ENCODE data around the gene CAPN11. TPM values are rescaled to one million over a fixed set of nuclear protein-coding genes. Genes with fewer than 3 reads are reported as not detected.
"Not testable (repeated sequence)": the region's sequence is repeated elsewhere in the genome, so short reads cannot be mapped to it uniquely, and the experiment has no call there.

Gene CAPN11
- total RNA-seq, 2 experiments from 2014 or later = 0.12 TPM; not detected in 1

DNA sequence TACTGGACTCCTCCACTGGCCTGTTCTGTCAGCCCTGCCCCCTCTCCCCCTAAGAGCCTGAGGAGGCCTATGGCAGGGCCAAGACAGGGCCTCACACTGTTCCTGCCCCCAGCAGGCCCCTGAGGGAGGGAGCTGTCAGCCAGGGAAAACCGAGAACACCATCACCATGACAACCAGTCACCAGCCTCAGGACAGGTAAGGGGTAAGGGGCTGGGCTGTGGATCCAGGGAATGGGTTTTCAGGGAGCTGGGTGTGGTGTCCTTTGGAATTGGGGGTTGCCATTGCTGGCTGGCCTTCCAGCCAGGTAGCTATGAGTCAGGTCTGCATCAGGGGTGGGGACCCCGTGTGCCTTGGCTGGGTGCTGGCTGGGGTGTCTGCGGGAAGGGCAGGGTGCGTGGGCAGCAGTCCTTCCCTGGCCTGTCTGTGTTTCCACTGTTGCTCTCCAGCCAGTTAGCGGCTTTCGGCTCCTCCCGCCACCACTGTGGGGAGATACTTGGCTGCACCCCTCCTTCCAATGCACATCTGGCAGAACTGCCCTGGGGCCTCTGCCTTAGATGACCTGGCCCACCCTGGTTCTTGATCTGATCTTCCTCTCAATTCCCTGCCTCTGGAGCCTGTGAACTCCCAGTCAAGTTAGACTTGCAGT lies 68.7 kb downstream of the CAPN11 start:
- no peaks in the 10 kb centered on the region for H3K9me3 Mint-ChIP-seq
- POLR2A ChIA-PET = interaction anchor here (0.9 to 1.2 kb wide), 2 partner anchors 10 to 15 kb away, joined by 3 to 4 read pairs; no protein-coding TSS in a partner anchor

DNA sequence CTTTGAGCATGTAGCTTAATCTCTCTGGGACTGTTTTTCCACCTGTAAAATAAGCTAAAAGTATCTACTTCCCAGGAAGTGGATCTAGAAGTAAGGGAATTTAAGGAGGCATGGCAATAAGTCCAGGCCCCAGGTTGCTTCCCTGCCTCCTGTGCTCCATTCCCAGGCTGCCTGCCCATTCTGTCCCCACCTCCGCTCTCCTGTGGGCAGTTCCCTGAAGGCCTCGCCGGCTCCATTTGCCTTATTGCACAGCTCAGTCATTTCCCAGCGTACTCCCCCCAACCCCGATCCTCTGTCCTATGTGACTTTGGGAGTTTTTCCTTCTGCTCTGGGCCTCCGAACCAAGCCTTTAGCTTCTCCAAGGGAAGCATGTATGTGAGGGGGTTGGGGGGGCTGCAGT lies 69.4 kb downstream of the CAPN11 start:
- no peak overlapping the region for H3K27ac Mint-ChIP-seq
- H3K4me1 Mint-ChIP-seq (ENCODE audit: low read depth) = peaks cover 13% of the 10 kb centered on the region
- H3K9me3 Mint-ChIP-seq = no peaks in the 10 kb centered on the region
- POLR2A ChIA-PET = interaction anchor here (1.1 kb wide), 1 partner anchor 20 kb away, joined by 3 read pairs; no protein-coding TSS in a partner anchor
- no peak overlapping the region for H3K4me3 Mint-ChIP-seq
- no peaks in the 10 kb centered on the region for H3K27me3 Mint-ChIP-seq
- H3K36me3 Mint-ChIP-seq = peaks cover 44% of the 10 kb centered on the region
- CTCF ChIA-PET = no interaction called here
- intact Hi-C loops (cut with micrococcal nuclease) = no loop called here
- no peak for DNase-seq

More for the DNA sequence above, 68.7 kb downstream of the CAPN11 start:
- CTCF ChIA-PET = no interaction called here
- Mint-ChIP-seq H3K27ac (no peak overlapping the region), H3K4me1 (ENCODE audit: low read depth) (peaks cover 20% of the 10 kb centered on the region), H3K27me3 (no peaks in the 10 kb centered on the region), H3K36me3 (peaks cover 41% of the 10 kb centered on the region), H3K4me3 (no peak overlapping the region)
- intact Hi-C loops (cut with micrococcal nuclease) = no loop called here
- DNase-seq = no peak

DNA sequence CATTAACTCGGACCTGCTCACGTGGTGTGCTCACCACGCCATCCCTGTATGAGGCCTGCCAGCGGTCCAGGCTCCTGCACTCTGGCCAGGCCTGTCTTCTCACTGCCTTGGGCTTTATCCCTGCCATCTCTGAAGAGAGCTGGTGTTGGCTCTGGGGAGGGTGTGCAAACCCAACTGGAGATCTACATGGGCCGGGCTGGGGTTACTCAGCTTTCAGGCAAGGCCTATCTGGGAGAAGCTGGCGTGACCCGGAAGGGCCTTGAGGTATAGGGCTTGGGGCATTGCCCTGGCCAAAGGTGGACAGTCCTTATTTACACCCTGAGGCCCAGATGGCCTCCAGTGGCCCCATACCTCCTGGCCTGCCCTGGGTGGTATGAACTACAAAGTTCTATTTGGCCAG lies 69.8 kb downstream of the CAPN11 start:
- CTCF ChIA-PET = no interaction called here
- POLR2A ChIA-PET = interaction anchor here (1.1 kb wide), 1 partner anchor 19 kb away, joined by 3 read pairs; no protein-coding TSS in a partner anchor
- DNase-seq = no peak
- Mint-ChIP-seq H3K4me3 (no peak overlapping the region), H3K4me1 (ENCODE audit: low read depth) (peaks cover 12% of the 10 kb centered on the region), H3K27ac (no peak overlapping the region), H3K36me3 (peaks cover 44% of the 10 kb centered on the region), H3K9me3 (no peaks in the 10 kb centered on the region), H3K27me3 (no peaks in the 10 kb centered on the region)
- intact Hi-C loops (cut with micrococcal nuclease) = no loop called here

DNA sequence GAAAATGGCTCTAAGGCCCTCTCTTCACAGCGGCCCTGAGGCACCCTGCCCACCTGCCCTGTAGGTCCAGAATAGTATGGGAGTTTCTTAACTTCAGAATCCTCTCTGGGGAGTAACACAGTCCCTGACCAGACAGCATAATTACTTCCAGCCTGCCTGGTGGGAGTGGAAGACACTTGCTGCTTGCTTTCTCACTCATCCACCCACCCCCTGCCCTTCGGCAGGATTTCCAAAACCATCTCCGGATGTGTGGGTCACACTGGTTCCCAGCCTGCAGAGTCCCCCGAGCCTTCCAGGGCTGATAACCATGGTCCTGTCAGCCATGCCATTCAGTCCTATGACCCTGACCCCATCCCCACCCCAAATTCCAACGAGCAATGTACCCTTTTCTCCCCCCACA lies 70.2 kb downstream of the CAPN11 start:
- no peak overlapping the region for H3K4me3 Mint-ChIP-seq
- H3K36me3 Mint-ChIP-seq = peaks cover 48% of the 10 kb centered on the region
- no peak for DNase-seq
- intact Hi-C loops (cut with micrococcal nuclease) = no loop called here
- peaks cover 12% of the 10 kb centered on the region for H3K4me1 Mint-ChIP-seq (ENCODE audit: low read depth)
- POLR2A ChIA-PET = interaction anchor here (1.1 kb wide), 1 partner anchor 19 kb away, joined by 3 read pairs; no protein-coding TSS in a partner anchor
- CTCF ChIA-PET = no interaction called here
- H3K27ac Mint-ChIP-seq = no peak overlapping the region
- H3K9me3 Mint-ChIP-seq = no peaks in the 10 kb centered on the region
- no peaks in the 10 kb centered on the region for H3K27me3 Mint-ChIP-seq

DNA sequence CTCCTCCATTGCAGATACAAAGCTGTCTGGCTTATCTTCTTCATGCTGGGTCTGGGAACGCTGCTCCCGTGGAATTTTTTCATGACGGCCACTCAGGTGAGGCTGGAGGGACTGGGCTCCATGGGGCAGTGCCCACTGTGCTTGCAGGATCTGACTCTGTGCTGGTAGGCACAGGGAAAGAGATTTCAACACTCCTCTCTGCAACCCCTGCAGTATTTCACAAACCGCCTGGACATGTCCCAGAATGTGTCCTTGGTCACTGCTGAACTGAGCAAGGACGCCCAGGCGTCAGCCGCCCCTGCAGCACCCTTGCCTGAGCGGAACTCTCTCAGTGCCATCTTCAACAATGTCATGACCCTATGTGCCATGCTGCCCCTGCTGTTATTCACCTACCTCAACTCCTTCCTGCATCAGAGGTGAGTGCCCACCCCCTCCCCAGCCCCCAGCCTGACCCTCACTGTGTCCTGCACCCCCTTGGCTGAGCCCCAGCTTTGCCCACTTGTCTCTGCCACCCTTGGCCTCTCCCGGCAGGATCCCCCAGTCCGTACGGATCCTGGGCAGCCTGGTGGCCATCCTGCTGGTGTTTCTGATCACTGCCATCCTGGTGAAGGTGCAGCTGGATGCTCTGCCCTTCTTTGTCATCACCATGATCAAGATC lies 70.9 kb downstream of the CAPN11 start:
- POLR2A ChIA-PET = no interaction called here
- Mint-ChIP-seq H3K4me3 (no peak overlapping the region), H3K27ac (no peak overlapping the region), H3K27me3 (no peaks in the 10 kb centered on the region), H3K9me3 (no peaks in the 10 kb centered on the region), H3K4me1 (ENCODE audit: low read depth) (peaks cover 8% of the 10 kb centered on the region), H3K36me3 (peaks cover 48% of the 10 kb centered on the region)
- CTCF ChIA-PET = interaction anchor here (0.7 kb wide), 1 partner anchor 76 kb away, joined by 3 read pairs; no protein-coding TSS in a partner anchor
- no peak for DNase-seq
- intact Hi-C loops (cut with micrococcal nuclease) = no loop called here

DNA sequence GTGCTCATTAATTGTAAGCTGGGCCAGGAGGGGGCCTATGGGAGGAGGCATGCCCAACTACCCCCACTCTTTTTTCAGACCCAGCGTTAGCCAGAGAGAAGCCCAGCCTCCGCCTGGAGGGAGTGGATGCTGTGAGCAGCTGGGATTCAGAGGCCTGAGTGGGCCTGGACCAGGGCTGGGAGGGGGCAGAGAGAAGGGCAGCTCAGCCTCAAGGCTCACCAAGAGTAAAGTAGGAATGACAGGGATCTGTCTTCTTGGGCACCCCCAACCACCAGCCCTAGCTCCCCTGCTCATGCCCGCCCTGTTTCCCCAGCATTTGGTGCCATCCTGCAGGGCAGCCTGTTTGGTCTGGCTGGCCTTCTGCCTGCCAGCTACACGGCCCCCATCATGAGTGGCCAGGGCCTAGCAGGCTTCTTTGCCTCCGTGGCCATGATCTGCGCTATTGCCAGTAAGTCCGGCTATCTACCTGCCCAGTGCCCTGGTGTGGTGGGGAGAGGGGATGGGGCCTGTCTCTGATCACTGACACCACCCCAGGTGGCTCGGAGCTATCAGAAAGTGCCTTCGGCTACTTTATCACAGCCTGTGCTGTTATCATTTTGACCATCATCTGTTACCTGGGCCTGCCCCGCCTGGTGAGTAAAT lies 71.5 kb downstream of the CAPN11 start:
- H3K9me3 Mint-ChIP-seq = no peaks in the 10 kb centered on the region
- peaks cover 3% of the 10 kb centered on the region for H3K4me1 Mint-ChIP-seq (ENCODE audit: low read depth)
- POLR2A ChIA-PET = no interaction called here
- intact Hi-C loops (cut with micrococcal nuclease) = no loop called here
- H3K27me3 Mint-ChIP-seq = no peaks in the 10 kb centered on the region
- no peak overlapping the region for H3K4me3 Mint-ChIP-seq
- no peak overlapping the region for H3K27ac Mint-ChIP-seq
- no peak for DNase-seq
- CTCF ChIA-PET = interaction anchor here (0.7 kb wide), 1 partner anchor 75 kb away, joined by 3 read pairs; no protein-coding TSS in a partner anchor
- peaks cover 46% of the 10 kb centered on the region for H3K36me3 Mint-ChIP-seq

DNA sequence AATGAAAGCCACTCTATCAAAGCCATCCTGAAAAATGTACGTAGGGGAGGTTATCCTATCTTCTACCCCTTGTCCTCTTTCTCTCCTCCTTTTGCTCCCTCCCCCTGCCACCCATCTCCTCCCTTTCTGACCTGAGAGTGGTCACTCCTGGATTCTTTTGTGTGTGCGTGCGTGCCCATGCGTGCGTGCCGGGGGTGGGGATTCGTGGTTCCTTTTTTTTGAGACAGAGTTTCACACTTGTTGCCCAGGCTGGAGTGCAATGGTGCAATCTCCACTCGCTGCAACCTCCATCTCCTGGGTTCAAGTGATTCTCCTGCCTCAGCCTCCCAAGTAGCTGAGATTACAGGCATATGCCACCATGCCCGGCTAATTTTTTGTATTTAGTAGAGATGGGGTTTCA lies 72.8 kb downstream of the CAPN11 start:
- intact Hi-C loops (cut with micrococcal nuclease); POLR2A ChIA-PET; H3K27ac Mint-ChIP-seq; DNase-seq; H3K9me3 Mint-ChIP-seq; CTCF ChIA-PET; H3K4me1 Mint-ChIP-seq (ENCODE audit: low read depth); H3K4me3 Mint-ChIP-seq; H3K27me3 Mint-ChIP-seq: not testable (repeated sequence)
- peaks cover 50% of the 10 kb centered on the region for H3K36me3 Mint-ChIP-seq

DNA sequence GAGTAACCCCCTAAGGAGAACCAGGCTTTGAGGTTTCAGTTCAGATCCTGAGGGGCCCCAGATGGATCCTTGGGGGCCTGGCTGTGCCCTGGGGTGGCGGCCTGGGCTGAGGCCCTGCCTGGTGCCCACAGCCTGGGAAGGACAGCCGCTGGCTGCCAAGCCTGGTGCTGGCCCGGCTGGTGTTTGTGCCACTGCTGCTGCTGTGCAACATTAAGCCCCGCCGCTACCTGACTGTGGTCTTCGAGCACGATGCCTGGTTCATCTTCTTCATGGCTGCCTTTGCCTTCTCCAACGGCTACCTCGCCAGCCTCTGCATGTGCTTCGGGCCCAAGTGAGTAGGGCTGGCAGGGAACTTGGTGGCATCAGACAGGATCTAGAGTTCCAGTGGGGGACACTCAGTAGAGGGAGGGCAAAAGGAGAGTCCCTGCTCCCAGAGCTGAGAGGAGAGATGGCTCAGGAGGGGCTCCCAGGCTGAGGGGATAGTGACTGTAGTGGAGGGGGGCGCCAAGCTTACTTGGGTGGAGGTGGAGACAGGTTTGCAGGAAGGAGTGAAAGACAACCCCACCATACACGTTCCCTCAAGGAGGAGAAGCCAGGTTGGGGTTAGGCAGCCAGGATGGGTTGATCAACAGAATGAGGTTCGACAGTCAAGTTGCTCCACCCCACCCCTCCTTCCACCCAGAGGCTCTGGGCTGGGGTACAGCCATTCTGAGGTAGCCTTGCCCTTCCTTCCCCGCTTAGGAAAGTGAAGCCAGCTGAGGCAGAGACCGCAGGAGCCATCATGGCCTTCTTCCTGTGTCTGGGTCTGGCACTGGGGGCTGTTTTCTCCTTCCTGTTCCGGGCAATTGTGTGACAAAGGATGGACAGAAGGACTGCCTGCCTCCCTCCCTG lies 74.3 kb downstream of the CAPN11 start:
- Mint-ChIP-seq H3K9me3 (no peaks in the 10 kb centered on the region), H3K4me1 (ENCODE audit: low read depth) (peaks cover 15% of the 10 kb centered on the region), H3K27ac (no peak overlapping the region), H3K36me3 (peaks cover 44% of the 10 kb centered on the region), H3K27me3 (no peaks in the 10 kb centered on the region), H3K4me3 (no peak overlapping the region)
- CTCF ChIA-PET = interaction anchor here (0.9 to 1.8 kb wide), 3 partner anchors 9 to 136 kb away, joined by 3 to 9 read pairs (median 4); no protein-coding TSS in a partner anchor
- DNase-seq = no peak
- POLR2A ChIA-PET = no interaction called here
- intact Hi-C loops (cut with micrococcal nuclease) = no loop called here

DNA sequence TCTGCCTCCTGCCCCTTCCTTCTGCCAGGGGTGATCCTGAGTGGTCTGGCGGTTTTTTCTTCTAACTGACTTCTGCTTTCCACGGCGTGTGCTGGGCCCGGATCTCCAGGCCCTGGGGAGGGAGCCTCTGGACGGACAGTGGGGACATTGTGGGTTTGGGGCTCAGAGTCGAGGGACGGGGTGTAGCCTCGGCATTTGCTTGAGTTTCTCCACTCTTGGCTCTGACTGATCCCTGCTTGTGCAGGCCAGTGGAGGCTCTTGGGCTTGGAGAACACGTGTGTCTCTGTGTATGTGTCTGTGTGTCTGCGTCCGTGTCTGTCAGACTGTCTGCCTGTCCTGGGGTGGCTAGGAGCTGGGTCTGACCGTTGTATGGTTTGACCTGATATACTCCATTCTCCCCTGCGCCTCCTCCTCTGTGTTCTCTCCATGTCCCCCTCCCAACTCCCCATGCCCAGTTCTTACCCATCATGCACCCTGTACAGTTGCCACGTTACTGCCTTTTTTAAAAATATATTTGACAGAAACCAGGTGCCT lies 75.0 kb downstream of the CAPN11 start:
- CTCF ChIA-PET = interaction anchor here (0.9 to 1.8 kb wide), 2 partner anchors 9 to 136 kb away, joined by 4 to 9 read pairs; no protein-coding TSS in a partner anchor
- DNase-seq = no peak
- POLR2A ChIA-PET = interaction anchor here (2.5 kb wide), 1 partner anchor 10 kb away, joined by 14 read pairs; the partner anchor contains the start of gene SLC29A1
- intact Hi-C loops (cut with micrococcal nuclease) = no loop called here
- Mint-ChIP-seq H3K36me3 (peaks cover 38% of the 10 kb centered on the region), H3K4me3 (no peak overlapping the region), H3K27me3 (no peaks in the 10 kb centered on the region), H3K9me3 (no peaks in the 10 kb centered on the region), H3K4me1 (ENCODE audit: low read depth) (peaks cover 22% of the 10 kb centered on the region), H3K27ac (no peak overlapping the region)
